ENCODE measurements around the gene FERD3L.

FERD3L gene

DNA sequence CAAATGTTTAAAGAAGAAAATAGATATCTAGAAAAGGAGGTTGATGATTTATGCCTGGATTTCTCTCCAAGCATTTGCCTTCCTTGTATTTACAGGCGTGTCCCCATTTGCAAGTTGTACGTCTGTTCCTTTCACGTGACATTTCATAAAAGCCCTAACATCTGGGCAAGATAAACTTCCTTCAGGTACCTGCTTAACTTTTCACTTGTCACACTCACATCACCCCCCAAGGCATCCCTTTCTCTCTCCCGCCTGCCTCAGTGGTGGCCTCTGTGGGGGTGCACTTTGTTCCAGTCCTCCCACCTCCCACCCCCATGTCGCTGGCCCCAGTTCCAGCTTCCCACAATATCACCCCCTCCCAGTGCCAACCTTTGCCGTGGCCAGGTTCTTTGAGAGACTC, 34.4 kb downstream of the FERD3L start:
- H3K4me3 Mint-ChIP-seq, result no peak overlapping the region
- no peak for DNase-seq
- peaks cover 7% of the 10 kb centered on the region for H3K4me1 Mint-ChIP-seq (ENCODE audit: low read depth)
- no peaks in the 10 kb centered on the region for H3K36me3 Mint-ChIP-seq (ENCODE audit: low read depth)
- peaks cover 3% of the 10 kb centered on the region for H3K9me3 Mint-ChIP-seq
- H3K27me3 Mint-ChIP-seq, result peaks cover 93% of the 10 kb centered on the region
- H3K27ac Mint-ChIP-seq, result no peak overlapping the region

DNA sequence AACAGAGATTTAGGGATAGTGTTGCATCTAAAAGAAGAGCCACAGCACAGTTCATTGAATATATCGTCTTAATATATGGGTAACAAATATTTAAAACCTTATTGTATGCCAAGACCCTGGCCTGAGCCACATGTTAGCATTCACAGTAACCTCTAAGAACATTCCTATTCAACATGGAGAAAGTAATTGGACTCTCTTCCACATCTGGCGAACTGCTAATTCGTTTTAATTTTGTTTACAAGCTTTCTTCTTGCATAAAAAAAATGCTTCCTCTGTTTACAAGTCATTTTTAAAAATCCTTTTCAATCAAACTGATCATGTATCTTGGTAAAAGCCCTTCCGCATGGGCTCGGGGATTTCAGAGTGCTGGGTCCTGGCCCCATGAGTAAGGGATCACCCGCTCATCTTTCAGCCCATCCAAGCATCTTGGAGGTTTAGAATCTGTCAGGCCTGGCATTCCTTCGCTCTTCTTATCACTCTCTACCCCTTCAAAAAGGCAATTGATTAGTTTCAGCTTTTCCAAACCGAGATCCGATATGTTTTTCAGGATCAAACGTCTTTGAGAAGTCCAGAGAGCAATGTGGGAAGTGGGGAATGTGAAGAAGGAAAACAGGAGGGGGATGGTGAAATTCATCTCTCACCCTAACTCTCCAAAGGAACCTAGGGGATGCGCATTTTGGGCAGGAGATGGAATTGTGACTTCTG, 35.0 kb downstream of the FERD3L start:
- H3K27me3 Mint-ChIP-seq, result peaks cover 96% of the 10 kb centered on the region
- peaks cover 7% of the 10 kb centered on the region for H3K4me1 Mint-ChIP-seq (ENCODE audit: low read depth)
- peaks cover 3% of the 10 kb centered on the region for H3K9me3 Mint-ChIP-seq
- H3K4me3 Mint-ChIP-seq, result no peak overlapping the region
- H3K36me3 Mint-ChIP-seq (ENCODE audit: low read depth), result no peaks in the 10 kb centered on the region
- DNase-seq, result no peak
- no peak overlapping the region for H3K27ac Mint-ChIP-seq

GRCh38 chr7:19109000-19109946, 35.9 kb downstream of the FERD3L start:
- Mint-ChIP-seq H3K9me3 (peaks cover 5% of the 10 kb centered on the region), H3K4me3 (no peak overlapping the region), H3K27ac (no peak overlapping the region), H3K36me3 (ENCODE audit: low read depth) (no peaks in the 10 kb centered on the region), H3K4me1 (ENCODE audit: low read depth) (peaks cover 7% of the 10 kb centered on the region), H3K27me3 (peaks cover 97% of the 10 kb centered on the region)
- no peak for DNase-seq

DNA sequence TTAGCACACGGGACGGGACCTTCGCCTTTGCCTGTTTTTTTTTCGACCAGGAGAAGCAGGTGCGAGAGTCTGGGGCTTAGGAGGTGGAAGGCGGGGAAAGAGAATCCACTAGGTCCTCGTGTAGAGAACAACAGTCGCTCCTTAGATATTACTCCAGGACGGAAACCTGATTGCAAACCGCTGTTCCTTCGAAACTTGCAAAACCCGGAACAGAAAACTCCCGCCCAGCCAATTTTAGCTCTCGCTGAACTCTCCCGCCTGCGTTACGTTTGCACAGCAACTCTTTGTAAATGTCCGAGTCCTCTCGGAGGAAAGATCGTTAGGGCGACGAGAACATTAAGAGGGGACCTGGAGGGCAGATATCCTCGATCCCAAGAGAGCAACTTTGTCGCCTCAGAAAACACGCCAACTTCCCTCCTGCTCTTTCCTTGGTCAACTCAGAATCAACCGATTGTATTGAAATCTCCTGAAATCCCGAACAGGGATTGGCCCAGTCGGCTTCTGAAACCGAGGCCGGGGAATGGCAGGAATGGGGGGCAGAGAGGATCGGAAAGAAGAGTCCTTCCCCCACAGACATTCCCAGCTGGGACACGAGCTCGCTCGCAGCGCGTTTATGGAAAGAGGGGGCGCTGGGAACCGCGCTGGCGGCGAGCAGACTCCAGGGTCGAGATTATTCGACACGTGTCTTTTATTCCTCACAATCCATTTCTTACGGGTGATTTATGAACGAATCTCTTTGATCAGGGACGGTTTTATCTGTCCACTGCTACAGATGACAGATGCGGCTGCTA, 37.7 kb downstream of the FERD3L start:
- no peak for DNase-seq
- Mint-ChIP-seq H3K4me3 (no peak overlapping the region), H3K4me1 (ENCODE audit: low read depth) (peaks cover 7% of the 10 kb centered on the region), H3K27ac (no peak overlapping the region), H3K27me3 (peaks cover 96% of the 10 kb centered on the region), H3K36me3 (ENCODE audit: low read depth) (no peaks in the 10 kb centered on the region), H3K9me3 (peaks cover 5% of the 10 kb centered on the region)

- Mint-ChIP-seq H3K27me3 (peaks cover 91% of the 10 kb centered on the region), H3K27ac (no peak overlapping the region), H3K36me3 (ENCODE audit: low read depth) (no peaks in the 10 kb centered on the region), H3K4me3 (no peak overlapping the region), H3K9me3 (peaks cover 5% of the 10 kb centered on the region), H3K4me1 (ENCODE audit: low read depth) (peaks cover 7% of the 10 kb centered on the region)
- DNase-seq, result no peak
These were observed 38.2 kb downstream of the FERD3L start for GRCh38 chr7:19107081-19107355.

- Mint-ChIP-seq H3K9me3 (peaks cover 2% of the 10 kb centered on the region), H3K27ac (no peak overlapping the region), H3K27me3 (peaks cover 85% of the 10 kb centered on the region), H3K4me1 (ENCODE audit: low read depth) (peaks cover 7% of the 10 kb centered on the region), H3K36me3 (ENCODE audit: low read depth) (no peaks in the 10 kb centered on the region), H3K4me3 (no peak overlapping the region)
- DNase-seq, result no peak
These were observed 38.8 kb downstream of the FERD3L start for GRCh38 chr7:19106241-19107080.

DNA sequence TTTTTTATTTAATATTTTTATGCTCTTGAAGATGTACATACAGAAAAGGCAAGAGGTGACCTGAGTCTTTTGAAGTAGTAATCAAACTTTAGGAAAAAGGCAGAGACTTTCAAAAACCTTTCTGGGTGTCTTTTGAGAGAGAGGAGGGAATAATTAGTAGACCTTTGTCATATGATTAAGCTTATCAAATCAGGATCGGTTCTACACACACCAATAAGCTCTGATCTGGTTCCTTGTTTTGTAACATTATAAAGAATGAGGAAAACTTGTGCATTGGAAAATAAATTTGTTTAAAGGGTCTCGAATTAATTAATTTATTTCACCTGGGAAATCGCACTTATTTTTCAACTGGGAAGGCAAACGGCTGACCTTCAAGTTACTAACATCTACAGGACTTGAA, 39.7 kb downstream of the FERD3L start:
- Mint-ChIP-seq H3K27ac (no peak overlapping the region), H3K4me3 (no peak overlapping the region), H3K9me3 (peaks cover 2% of the 10 kb centered on the region), H3K4me1 (ENCODE audit: low read depth) (peaks cover 5% of the 10 kb centered on the region), H3K36me3 (ENCODE audit: low read depth) (no peaks in the 10 kb centered on the region), H3K27me3 (peaks cover 76% of the 10 kb centered on the region)
- DNase-seq, result no peak

DNA sequence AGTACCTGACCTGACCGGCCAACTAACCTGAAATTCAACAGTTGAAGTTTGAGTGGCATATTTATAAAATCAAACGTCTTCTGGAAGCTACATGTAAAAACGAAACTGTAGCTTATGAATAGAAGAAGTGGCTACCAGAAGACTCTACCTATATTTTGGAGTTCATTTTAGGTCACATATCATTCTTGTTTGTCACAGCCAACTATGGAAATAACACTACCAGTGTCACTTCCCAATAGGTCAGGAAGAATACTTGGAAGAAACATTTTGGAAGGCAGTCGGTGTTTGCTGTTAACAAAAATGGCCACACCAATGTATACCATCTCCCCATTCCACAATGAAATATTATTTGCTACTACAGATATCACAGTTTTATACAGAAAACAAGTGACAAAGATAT, 40.4 kb downstream of the FERD3L start:
- no peaks in the 10 kb centered on the region for H3K36me3 Mint-ChIP-seq (ENCODE audit: low read depth)
- DNase-seq, result no peak
- peaks cover 5% of the 10 kb centered on the region for H3K4me1 Mint-ChIP-seq (ENCODE audit: low read depth)
- H3K9me3 Mint-ChIP-seq, result peaks cover 2% of the 10 kb centered on the region
- H3K4me3 Mint-ChIP-seq, result no peak overlapping the region
- peaks cover 69% of the 10 kb centered on the region for H3K27me3 Mint-ChIP-seq
- H3K27ac Mint-ChIP-seq, result no peak overlapping the region

- no peak overlapping the region for H3K27ac Mint-ChIP-seq
- H3K9me3 Mint-ChIP-seq, result peaks cover 2% of the 10 kb centered on the region
- H3K4me3 Mint-ChIP-seq, result no peak overlapping the region
- no peak for DNase-seq
- H3K36me3 Mint-ChIP-seq (ENCODE audit: low read depth), result no peaks in the 10 kb centered on the region
- peaks cover 49% of the 10 kb centered on the region for H3K27me3 Mint-ChIP-seq
- peaks cover 5% of the 10 kb centered on the region for H3K4me1 Mint-ChIP-seq (ENCODE audit: low read depth)
These were observed 42.3 kb downstream of the FERD3L start for GRCh38 chr7:19102884-19103283.

- H3K36me3 Mint-ChIP-seq (ENCODE audit: low read depth), result no peaks in the 10 kb centered on the region
- H3K9me3 Mint-ChIP-seq, result peaks cover 2% of the 10 kb centered on the region
- H3K27ac Mint-ChIP-seq, result no peak overlapping the region
- DNase-seq, result no peak
- H3K27me3 Mint-ChIP-seq, result peaks cover 40% of the 10 kb centered on the region
- H3K4me1 Mint-ChIP-seq (ENCODE audit: low read depth), result no peaks in the 10 kb centered on the region
- H3K4me3 Mint-ChIP-seq, result no peak overlapping the region
These were observed 43.3 kb downstream of the FERD3L start for GRCh38 chr7:19101909-19102308.

- H3K4me1 Mint-ChIP-seq (ENCODE audit: low read depth), result no peaks in the 10 kb centered on the region
- peaks cover 2% of the 10 kb centered on the region for H3K9me3 Mint-ChIP-seq
- H3K27ac Mint-ChIP-seq, result no peak overlapping the region
- H3K4me3 Mint-ChIP-seq, result no peak overlapping the region
- DNase-seq, result no peak
- no peaks in the 10 kb centered on the region for H3K36me3 Mint-ChIP-seq (ENCODE audit: low read depth)
- H3K27me3 Mint-ChIP-seq, result peaks cover 35% of the 10 kb centered on the region
These were observed 43.7 kb downstream of the FERD3L start for GRCh38 chr7:19101472-19101871.

- DNase-seq, result no peak
- no peak overlapping the region for H3K27ac Mint-ChIP-seq
- H3K4me1 Mint-ChIP-seq (ENCODE audit: low read depth), result no peaks in the 10 kb centered on the region
- peaks cover 2% of the 10 kb centered on the region for H3K9me3 Mint-ChIP-seq
- peaks cover 20% of the 10 kb centered on the region for H3K27me3 Mint-ChIP-seq
- H3K4me3 Mint-ChIP-seq, result no peak overlapping the region
- no peaks in the 10 kb centered on the region for H3K36me3 Mint-ChIP-seq (ENCODE audit: low read depth)
These were observed 45.3 kb downstream of the FERD3L start for GRCh38 chr7:19099924-19100323.

DNA sequence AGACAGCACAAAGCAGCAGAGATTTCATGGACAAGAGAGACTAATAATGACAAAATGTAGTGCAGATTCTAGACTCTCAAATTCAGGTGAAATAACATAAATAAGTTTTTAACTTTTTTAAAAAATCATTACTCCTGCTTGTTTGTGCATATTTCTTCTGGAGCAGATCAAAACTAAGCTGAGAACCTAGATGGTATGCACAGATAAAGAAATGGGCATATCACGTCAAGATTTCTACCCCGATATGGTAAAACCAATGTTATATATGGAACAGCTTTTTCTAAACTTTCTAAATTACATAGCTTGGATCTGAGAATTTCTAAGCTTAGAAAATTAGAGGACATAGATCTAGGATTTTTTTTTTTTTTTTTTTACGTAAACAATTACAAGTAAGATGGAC, 46.0 kb downstream of the FERD3L start:
- H3K4me3 Mint-ChIP-seq, result no peak overlapping the region
- no peaks in the 10 kb centered on the region for H3K9me3 Mint-ChIP-seq
- H3K36me3 Mint-ChIP-seq (ENCODE audit: low read depth), result no peaks in the 10 kb centered on the region
- no peak overlapping the region for H3K27ac Mint-ChIP-seq
- H3K27me3 Mint-ChIP-seq, result peaks cover 12% of the 10 kb centered on the region
- H3K4me1 Mint-ChIP-seq (ENCODE audit: low read depth), result no peaks in the 10 kb centered on the region
- no peak for DNase-seq

GRCh38 chr7:19098510-19098909, 46.7 kb downstream of the FERD3L start:
- H3K27me3 Mint-ChIP-seq, result peaks cover 9% of the 10 kb centered on the region
- no peaks in the 10 kb centered on the region for H3K36me3 Mint-ChIP-seq (ENCODE audit: low read depth)
- H3K9me3 Mint-ChIP-seq, result no peaks in the 10 kb centered on the region
- no peak for DNase-seq
- no peak overlapping the region for H3K27ac Mint-ChIP-seq
- no peak overlapping the region for H3K4me3 Mint-ChIP-seq
- H3K4me1 Mint-ChIP-seq (ENCODE audit: low read depth), result no peaks in the 10 kb centered on the region

Data from activated T-cell treated with anti-CD3 and anti-CD28 coated beads, Interleukin-2, amount 50 U/mL, for 24 hours (primary cell).